HFFc6 (cell line): ENCODE results near the gene SERPINB7. TPM values are rescaled to one million over a fixed set of nuclear protein-coding genes. Genes with fewer than 3 reads are reported as not detected.
A peak's percentile ranks its signal among the peaks of the same experiment; 100 is the strongest.

Experiments used
- DNase-seq: peaks from one replicate; pipeline ENCODE4 v3.0.0-alpha.2; 2018
- H3K27ac Mint-ChIP-seq: 2 replicates; pipeline ENCODE4 v1.8.0; 2020; ENCODE audit warnings: mild to moderate bottlenecking, mixed read lengths
- H3K27me3 Mint-ChIP-seq: 2 replicates; pipeline ENCODE4 v1.8.0; 2021; ENCODE audit warnings: mild to moderate bottlenecking, moderate library complexity, mixed read lengths; ENCODE audit not compliant: insufficient read depth
- H3K36me3 Mint-ChIP-seq: 2 replicates; pipeline ENCODE4 v1.8.0; 2021; ENCODE audit warnings: low read depth, mixed read lengths
- H3K4me1 Mint-ChIP-seq: 2 replicates; pipeline ENCODE4 v1.8.0; 2020; ENCODE audit warnings: low read depth, mixed read lengths
- H3K4me3 Mint-ChIP-seq: 2 replicates; pipeline ENCODE4 v1.8.0; 2020; ENCODE audit warnings: mild to moderate bottlenecking, moderate library complexity, mixed read lengths
- H3K9me3 Mint-ChIP-seq: 2 replicates; pipeline ENCODE4 v1.8.0; 2020; ENCODE audit warnings: mild to moderate bottlenecking, mixed read lengths
- CTCF ChIP-seq: fragments of 200-600 bp; sonication (generic); IDR thresholded peaks from 2 replicates; pipeline ENCODE4 v1.5.0; 2021; ENCODE audit warnings: antibody characterized with exemption, mild to moderate bottlenecking
- total RNA-seq, 6 experiments: library from RNA; stranded (reverse); fragmentation: NEBNext Ultra II Directional; extraction: Animal tissue kit (Norgen Biotek cat#: 25700); gene quantifications; 2 replicates in 1 of 6; 3 replicates in 5 of 6; pipeline ENCODE4 v1.2.3, GENCODE V29; 2021

SERPINB7 gene
- total RNA-seq, 6 experiments from 2014 or later: 149 to 397 (median 200) TPM

GRCh38 chr18:63788447-63789096 is 13.4 kb downstream of the SERPINB7 start:
- H3K27ac Mint-ChIP-seq: peak overlapping the region; percentile 85
- H3K9me3 Mint-ChIP-seq: no peaks in the 10 kb centered on the region
- 0 out of 2 replicates have a peak overlapping the region, but pooled peaks have one; percentile 15 for H3K4me3 Mint-ChIP-seq
- peaks cover 55% of the 10 kb centered on the region for H3K36me3 Mint-ChIP-seq
- DNase-seq: peak; percentile 91
- H3K27me3 Mint-ChIP-seq: no peaks in the 10 kb centered on the region; the same call in 1 of the 2 replicates
- no peak for TF ChIP-seq CTCF
- H3K4me1 Mint-ChIP-seq: peaks cover 46% of the 10 kb centered on the region

DNA sequence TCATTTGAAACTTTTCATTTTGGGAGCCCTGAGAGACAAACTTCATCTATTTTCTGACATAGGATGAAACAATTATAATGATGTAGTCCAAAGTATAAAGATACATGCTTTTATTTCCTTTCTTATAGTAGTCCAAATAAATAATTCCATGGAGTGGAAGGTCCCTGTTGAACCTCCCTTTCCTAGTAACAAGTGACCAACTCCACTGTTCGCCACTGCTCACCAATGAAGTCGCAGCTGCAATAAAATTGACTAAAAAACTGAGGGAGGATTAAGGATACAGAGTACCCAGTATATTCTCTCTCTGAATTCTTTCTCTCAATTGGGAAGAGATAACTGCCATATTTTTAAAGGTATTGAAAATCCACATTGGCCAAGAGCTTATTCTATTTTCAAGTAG is 14.1 kb downstream of the SERPINB7 start:
- H3K36me3 Mint-ChIP-seq: peaks cover 50% of the 10 kb centered on the region
- no peaks in the 10 kb centered on the region; the same call in 1 of the 2 replicates for H3K27me3 Mint-ChIP-seq
- H3K4me3 Mint-ChIP-seq: no peak overlapping the region
- no peak for DNase-seq
- no peak for TF ChIP-seq CTCF
- H3K9me3 Mint-ChIP-seq: no peaks in the 10 kb centered on the region
- peak overlapping the region; percentile 85 for H3K27ac Mint-ChIP-seq
- H3K4me1 Mint-ChIP-seq: peaks cover 38% of the 10 kb centered on the region

DNA sequence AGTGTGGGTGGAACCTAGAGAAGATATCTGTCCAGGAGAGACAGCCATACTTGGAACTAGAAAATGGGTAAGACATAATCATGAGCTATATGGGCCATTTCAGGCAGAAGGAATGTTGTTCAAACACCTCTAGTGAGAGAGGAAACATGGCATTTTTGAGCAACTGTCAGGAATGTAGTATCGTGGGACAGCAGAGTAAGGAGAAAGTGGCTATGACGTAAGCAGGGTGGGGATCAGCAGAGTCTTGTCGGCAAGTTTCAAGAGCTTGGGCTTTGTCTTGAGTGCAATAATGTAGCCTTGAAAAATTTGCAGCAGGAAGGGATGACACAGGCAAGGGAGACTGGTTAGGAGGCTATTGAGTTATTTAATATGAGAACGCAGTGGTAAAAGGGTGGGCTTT is 20.4 kb downstream of the SERPINB7 start:
- peaks cover 22% of the 10 kb centered on the region for H3K4me1 Mint-ChIP-seq
- no peak overlapping the region for H3K27ac Mint-ChIP-seq
- no peak for DNase-seq
- no peak overlapping the region for H3K4me3 Mint-ChIP-seq
- H3K36me3 Mint-ChIP-seq: peaks cover 51% of the 10 kb centered on the region
- no peak for TF ChIP-seq CTCF
- no peaks in the 10 kb centered on the region for H3K9me3 Mint-ChIP-seq
- peaks cover 1% of the 10 kb centered on the region; the same call in 1 of the 2 replicates for H3K27me3 Mint-ChIP-seq

DNA sequence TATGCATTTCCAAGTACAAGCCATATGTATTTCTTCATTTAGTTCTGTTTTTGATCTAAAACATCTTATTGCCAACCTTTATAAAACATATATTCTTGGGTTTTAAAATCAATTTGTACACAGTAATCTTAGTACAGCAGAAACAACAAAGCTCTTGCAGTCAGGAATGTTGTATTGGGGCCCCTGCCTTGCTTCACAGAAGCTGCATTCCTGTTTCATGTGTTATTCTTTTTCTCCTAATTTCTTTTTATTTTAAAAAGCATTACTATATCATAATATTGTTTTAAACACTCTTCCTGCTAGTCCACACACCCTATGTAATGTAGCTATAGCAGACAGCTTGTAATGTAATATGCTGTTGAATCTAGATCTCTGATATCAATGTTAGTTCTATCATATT is 24.0 kb downstream of the SERPINB7 start:
- Mint-ChIP-seq H3K4me3 (no peak overlapping the region), H3K9me3 (no peaks in the 10 kb centered on the region), H3K36me3 (peaks cover 70% of the 10 kb centered on the region), H3K4me1 (peaks cover 30% of the 10 kb centered on the region), H3K27me3 (peaks cover 1% of the 10 kb centered on the region; the same call in 1 of the 2 replicates), H3K27ac (no peak overlapping the region; the same call in 1 of the 2 replicates)
- no peak for DNase-seq
- no peak for TF ChIP-seq CTCF

- Mint-ChIP-seq H3K36me3 (peaks cover 72% of the 10 kb centered on the region), H3K27me3 (no peaks in the 10 kb centered on the region), H3K9me3 (no peaks in the 10 kb centered on the region), H3K4me1 (peaks cover 30% of the 10 kb centered on the region), H3K27ac (peak overlapping the region; percentile 0; the same call in 1 of the 2 replicates), H3K4me3 (no peak overlapping the region)
- DNase-seq: no peak
- no peak for TF ChIP-seq CTCF
Measured at GRCh38 chr18:63801343-63801742, 26.1 kb downstream of the SERPINB7 start.
